SU-DHL-6 (cell line): Measurements from ENCODE around the gene PARP3.
A peak's percentile ranks its signal among the peaks of the same experiment; 100 is the strongest.

Experiments used
- H2AFZ ChIP-seq: fragments of 200-600 bp; sonication (generic); 2 replicates; pipeline ENCODE4 v1.6.1; 2014; ENCODE audit warnings: low read depth, mild to moderate bottlenecking, moderate library complexity, mixed read lengths, antibody characterized with exemption, low read length; ENCODE audit not compliant: severe bottlenecking
- H3F3A ChIP-seq: fragments of 200-600 bp; shearing (Covaris generic); 2 replicates; pipeline ENCODE4 v1.6.0; 2016; ENCODE audit warnings: antibody characterized with exemption, mild to moderate bottlenecking; ENCODE audit not compliant: insufficient read depth
- H3K27ac ChIP-seq: fragments of 200-600 bp; sonication (generic); 2 replicates; pipeline ENCODE4 v1.5.1; 2016; ENCODE audit warnings: low read depth, mild to moderate bottlenecking, low read length, moderate library complexity, mixed read lengths
- H3K27me3 ChIP-seq: fragments of 200-600 bp; sonication (generic), shearing (Covaris generic); 2 replicates; pipeline ENCODE4 v1.6.0; 2014; ENCODE audit warnings: mild to moderate bottlenecking, low read length
- H3K36me3 ChIP-seq: fragments of 200-600 bp; sonication (generic); 2 replicates; pipeline ENCODE4 v1.6.1; 2014; ENCODE audit warnings: mild to moderate bottlenecking, low read length, mixed read lengths
- H3K4me2 ChIP-seq: fragments of 300-600, 200-600 bp; shearing (Covaris generic), sonication (generic); 2 replicates; pipeline ENCODE4 v1.6.0; 2014; ENCODE audit warnings: low read length, low read depth, mild to moderate bottlenecking; ENCODE audit not compliant: poor library complexity, severe bottlenecking
- H3K4me3 ChIP-seq: fragments of 200-600 bp; sonication (generic); 2 replicates; pipeline ENCODE4 v1.5.1; 2014; ENCODE audit warnings: antibody characterized with exemption, low read length, mild to moderate bottlenecking, mixed read lengths; ENCODE audit not compliant: insufficient read depth, poor library complexity, severe bottlenecking
- H3K79me2 ChIP-seq: fragments of 200-600 bp; sonication (generic); 2 replicates; pipeline ENCODE4 v1.6.1; 2014; ENCODE audit warnings: mild to moderate bottlenecking, low read length, moderate library complexity; ENCODE audit not compliant: insufficient read depth
- H3K9ac ChIP-seq: fragments of 200-600 bp; sonication (generic); 2 replicates; pipeline ENCODE4 v1.7.0; 2014; ENCODE audit warnings: mild to moderate bottlenecking, low read length
- H3K9me2 ChIP-seq: fragments of 200-600 bp; sonication (generic); replicated peaks from 2 replicates; pipeline ENCODE4 v1.6.1; 2014; ENCODE audit warnings: low read length; ENCODE audit not compliant: insufficient read depth
- H3K9me3 ChIP-seq: fragments of 200-600 bp; sonication (generic); 2 replicates; pipeline ENCODE4 v1.6.1; 2014; ENCODE audit warnings: low read length, mixed read lengths; ENCODE audit not compliant: insufficient read depth
- H4K20me1 ChIP-seq: fragments of 200-600 bp; sonication (generic); 2 replicates; pipeline ENCODE4 v1.6.1; 2014; ENCODE audit warnings: low read depth, mild to moderate bottlenecking, antibody characterized with exemption, low read length, moderate library complexity, mixed read lengths
- EZH2phosphoT487 ChIP-seq: fragments of 200-600 bp; sonication (generic), shearing (Covaris generic); conservative IDR thresholded peaks from 2 replicates; pipeline ENCODE4 v1.6.1; 2018; ENCODE audit warnings: mild to moderate bottlenecking, antibody characterized with exemption, low read length, moderate library complexity, mixed read lengths
- TF ChIP-seq, protein P1 (sequence below): fragments of 200-600 bp; sonication (generic); IDR thresholded peaks from one replicate; pipeline ENCODE4 v1.5.1; 2017; ENCODE audit warnings: antibody characterized with exemption, mild to moderate bottlenecking, low read length, moderate library complexity; ENCODE audit not compliant: insufficient read depth, poor library complexity, severe bottlenecking

PARP3 gene

DNA sequence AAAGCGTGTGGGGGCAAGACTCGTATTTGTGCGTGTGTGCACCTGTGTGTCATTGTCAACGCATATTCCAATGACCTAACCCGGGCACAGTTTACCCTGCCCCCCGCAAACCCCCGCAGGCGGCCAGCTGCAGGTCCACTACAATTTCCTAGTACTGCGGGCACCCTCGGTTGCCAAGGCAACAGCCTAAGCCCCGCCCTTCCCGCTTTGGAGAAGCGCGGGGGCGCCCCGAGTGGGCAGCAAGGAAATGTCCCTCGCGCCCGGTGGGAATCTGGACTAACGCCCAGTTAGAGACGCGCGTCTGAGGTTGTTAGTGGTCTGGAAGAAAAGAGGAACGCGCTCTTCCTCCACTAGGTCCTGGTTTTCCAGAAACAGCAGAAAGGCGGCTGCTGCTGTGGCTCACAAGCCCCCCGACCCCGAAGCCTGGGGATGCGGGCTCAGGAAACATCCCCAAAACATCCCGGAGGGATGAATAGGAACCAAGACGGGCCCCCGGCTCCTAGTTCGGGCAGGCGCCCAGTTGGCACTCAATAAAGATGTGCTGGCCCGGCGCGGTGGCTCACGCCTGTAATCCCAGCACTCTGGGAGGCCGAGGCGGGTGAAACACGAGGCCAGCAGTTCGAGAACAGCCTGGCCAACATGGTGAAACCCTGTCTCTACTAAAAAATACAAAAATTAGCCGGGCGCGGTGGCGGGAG, 33.8 kb downstream of the PARP3 start:
- no peaks in the 10 kb centered on the region for H3K27me3 ChIP-seq
- no peak for TF ChIP-seq EZH2phosphoT487
- TF ChIP-seq, protein P1, sequence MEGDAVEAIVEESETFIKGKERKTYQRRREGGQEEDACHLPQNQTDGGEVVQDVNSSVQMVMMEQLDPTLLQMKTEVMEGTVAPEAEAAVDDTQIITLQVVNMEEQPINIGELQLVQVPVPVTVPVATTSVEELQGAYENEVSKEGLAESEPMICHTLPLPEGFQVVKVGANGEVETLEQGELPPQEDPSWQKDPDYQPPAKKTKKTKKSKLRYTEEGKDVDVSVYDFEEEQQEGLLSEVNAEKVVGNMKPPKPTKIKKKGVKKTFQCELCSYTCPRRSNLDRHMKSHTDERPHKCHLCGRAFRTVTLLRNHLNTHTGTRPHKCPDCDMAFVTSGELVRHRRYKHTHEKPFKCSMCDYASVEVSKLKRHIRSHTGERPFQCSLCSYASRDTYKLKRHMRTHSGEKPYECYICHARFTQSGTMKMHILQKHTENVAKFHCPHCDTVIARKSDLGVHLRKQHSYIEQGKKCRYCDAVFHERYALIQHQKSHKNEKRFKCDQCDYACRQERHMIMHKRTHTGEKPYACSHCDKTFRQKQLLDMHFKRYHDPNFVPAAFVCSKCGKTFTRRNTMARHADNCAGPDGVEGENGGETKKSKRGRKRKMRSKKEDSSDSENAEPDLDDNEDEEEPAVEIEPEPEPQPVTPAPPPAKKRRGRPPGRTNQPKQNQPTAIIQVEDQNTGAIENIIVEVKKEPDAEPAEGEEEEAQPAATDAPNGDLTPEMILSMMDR: no peak
- peaks cover 8% of the 10 kb centered on the region; the same call in 1 of the 2 replicates for H3K79me2 ChIP-seq
- no peaks in the 10 kb centered on the region for H4K20me1 ChIP-seq
- H2AFZ ChIP-seq: no peak overlapping the region
- peak overlapping the region; percentile 72 for H3K4me2 ChIP-seq
- H3K9me3 ChIP-seq: no peaks in the 10 kb centered on the region
- H3K9me2 ChIP-seq: no peaks in the 10 kb centered on the region
- H3K4me3 ChIP-seq: peak overlapping the region; percentile 71
- peak overlapping the region; percentile 79 for H3K9ac ChIP-seq
- H3K27ac ChIP-seq: peak overlapping the region; percentile 70
- no peaks in the 10 kb centered on the region for H3K36me3 ChIP-seq
- H3F3A ChIP-seq: peaks cover 25% of the 10 kb centered on the region

- Histone ChIP-seq H3K4me2 (no peak overlapping the region), H2AFZ (no peak overlapping the region), H3K79me2 (peaks cover 12% of the 10 kb centered on the region; the same call in 1 of the 2 replicates), H3K27me3 (no peaks in the 10 kb centered on the region), H3K4me3 (no peak overlapping the region), H4K20me1 (no peaks in the 10 kb centered on the region), H3K36me3 (no peaks in the 10 kb centered on the region), H3K9me2 (no peaks in the 10 kb centered on the region), H3K9ac (no peak overlapping the region), H3K9me3 (no peaks in the 10 kb centered on the region), H3K27ac (no peak overlapping the region), H3F3A (peaks cover 26% of the 10 kb centered on the region)
- no peak for TF ChIP-seq EZH2phosphoT487
- TF ChIP-seq, protein P1: no peak
Measured at GRCh38 chr3:51977446-51978142, 35.4 kb downstream of the PARP3 start.

DNA sequence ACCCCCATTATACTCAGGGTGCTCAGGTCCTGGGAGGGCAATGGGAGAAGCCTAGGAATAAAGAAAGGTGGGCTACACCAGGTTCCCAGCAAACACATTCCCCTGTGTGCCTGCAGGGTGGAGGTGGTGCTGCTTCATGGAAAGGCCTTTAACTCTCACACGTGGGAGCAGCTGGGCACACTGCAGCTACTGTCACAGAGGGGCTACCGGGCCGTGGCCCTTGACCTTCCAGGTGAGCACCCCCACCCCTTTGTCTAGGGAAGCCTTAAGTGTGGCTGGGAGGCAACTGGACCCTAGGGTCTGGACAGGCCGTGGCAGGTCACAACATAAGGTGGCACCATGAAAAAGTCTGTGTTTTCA, 36.0 kb downstream of the PARP3 start:
- no peaks in the 10 kb centered on the region for H4K20me1 ChIP-seq
- H3K9me2 ChIP-seq: no peaks in the 10 kb centered on the region
- H3K9me3 ChIP-seq: no peaks in the 10 kb centered on the region
- H3K4me2 ChIP-seq: no peak overlapping the region
- no peaks in the 10 kb centered on the region for H3K27me3 ChIP-seq
- H2AFZ ChIP-seq: no peak overlapping the region
- TF ChIP-seq EZH2phosphoT487: no peak
- TF ChIP-seq, protein P1: no peak
- H3K9ac ChIP-seq: no peak overlapping the region
- no peaks in the 10 kb centered on the region for H3K36me3 ChIP-seq
- H3K79me2 ChIP-seq: peaks cover 12% of the 10 kb centered on the region; the same call in 1 of the 2 replicates
- no peak overlapping the region for H3K27ac ChIP-seq
- H3K4me3 ChIP-seq: no peak overlapping the region
- peaks cover 30% of the 10 kb centered on the region for H3F3A ChIP-seq
